GM12875 (cell line): ENCODE measurements around the gene PACS1.
A peak's percentile ranks its signal among the peaks of the same experiment; 100 is the strongest.

ENCODE experiments used
- H3K4me3 ChIP-seq: one replicate; pipeline ENCODE4 v1.5.1; 2011; ENCODE audit warnings: low read depth, low read length, control low read depth
- CTCF ChIP-seq: IDR thresholded peaks from 2 replicates; pipeline ENCODE4 v1.5.1; 2011; ENCODE audit warnings: low read depth, mild to moderate bottlenecking, control low read depth, inconsistent platforms, low read length, moderate library complexity, borderline replicate concordance; ENCODE audit not compliant: insufficient read depth

Gene PACS1

DNA sequence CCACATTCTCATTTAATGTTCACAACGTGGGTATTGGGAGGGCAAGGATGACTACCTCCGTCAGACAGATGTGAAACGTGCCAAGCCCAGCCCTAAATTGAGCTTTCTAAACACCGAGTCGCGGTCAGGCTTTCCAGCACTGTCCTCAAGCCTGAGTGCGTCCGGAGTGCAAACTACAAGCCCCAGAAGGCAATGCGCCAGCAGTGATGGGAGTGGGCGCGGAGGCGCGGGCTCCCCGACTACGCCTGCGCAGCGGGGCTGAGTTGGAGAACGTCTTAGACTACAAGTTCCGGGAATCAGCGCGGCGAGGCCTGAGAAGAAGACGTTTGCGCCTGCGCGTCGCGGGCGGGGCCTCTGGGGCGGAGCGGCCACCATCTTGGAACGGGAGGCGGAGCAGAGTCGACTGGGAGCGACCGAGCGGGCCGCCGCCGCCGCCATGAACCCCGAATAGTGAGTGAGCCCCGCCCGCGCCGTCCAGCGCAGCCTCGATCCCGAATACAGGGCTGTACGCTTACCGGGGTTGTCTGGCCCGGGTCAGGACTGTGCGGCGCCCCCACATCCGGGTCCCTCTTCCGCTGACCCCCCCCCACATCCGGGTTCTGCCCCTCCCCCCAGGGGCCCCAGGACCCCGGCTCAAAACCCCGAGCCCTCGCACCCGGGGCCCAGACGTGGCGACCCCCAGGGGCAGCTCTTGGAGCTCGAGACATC, 198.3 kb downstream of the PACS1 start, which contains the start of gene RAB1B:
Gene RAB1B, plus strand, starts transcription at position 396 of the 708 bp plus-strand sequence. Its CDS starts 41 bp downstream, at position 437.
- H3K4me3 ChIP-seq = peak within 1 kb of the TSS; percentile 97
- no peak for TF ChIP-seq CTCF

DNA sequence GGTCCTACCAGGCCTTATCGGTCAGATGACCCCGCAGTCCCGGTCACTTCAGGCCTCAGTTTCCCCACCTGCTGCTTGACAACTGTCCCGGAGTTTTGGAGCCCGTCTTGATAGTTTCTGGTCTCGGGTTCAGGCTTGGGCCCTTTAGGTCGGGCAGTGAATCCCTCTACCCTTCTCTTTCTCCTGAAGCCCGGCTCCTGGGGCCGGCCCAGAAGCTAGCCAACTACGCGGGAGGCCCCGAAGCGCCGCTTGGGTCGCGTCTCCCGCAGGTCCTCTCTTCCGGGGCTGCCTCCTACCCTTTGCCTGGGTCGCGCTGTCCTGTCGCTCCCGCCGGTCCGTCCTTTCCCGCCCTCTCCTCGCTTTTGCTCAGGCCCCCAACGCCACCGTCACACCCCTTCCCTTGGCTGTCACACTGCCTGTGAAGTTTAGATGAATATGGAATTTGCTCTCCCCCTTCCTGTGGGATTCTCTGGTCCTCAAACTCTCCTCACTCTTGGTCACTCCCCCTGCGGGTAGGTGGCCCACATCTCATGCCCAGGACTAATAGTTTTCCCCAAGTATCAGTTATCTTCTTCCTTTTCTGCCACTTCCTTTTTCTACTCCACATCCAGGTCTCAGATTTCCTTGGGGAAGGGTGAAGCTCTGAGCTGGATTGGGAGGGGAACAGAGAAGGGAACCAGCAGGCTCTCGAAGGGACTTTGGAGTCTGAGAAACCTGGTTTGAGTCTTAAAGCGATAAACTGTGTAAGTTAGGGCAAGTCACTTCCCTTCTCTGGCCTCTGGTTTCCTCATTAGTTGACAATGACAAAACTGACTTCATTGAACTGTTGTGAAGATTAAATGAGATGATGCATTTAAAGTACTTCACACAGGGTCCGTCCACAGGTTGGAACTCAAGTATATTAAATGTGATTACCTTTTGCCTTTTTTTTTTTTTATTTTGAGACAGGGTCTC, 199.2 kb downstream of the PACS1 start:
- no peak for TF ChIP-seq CTCF

DNA sequence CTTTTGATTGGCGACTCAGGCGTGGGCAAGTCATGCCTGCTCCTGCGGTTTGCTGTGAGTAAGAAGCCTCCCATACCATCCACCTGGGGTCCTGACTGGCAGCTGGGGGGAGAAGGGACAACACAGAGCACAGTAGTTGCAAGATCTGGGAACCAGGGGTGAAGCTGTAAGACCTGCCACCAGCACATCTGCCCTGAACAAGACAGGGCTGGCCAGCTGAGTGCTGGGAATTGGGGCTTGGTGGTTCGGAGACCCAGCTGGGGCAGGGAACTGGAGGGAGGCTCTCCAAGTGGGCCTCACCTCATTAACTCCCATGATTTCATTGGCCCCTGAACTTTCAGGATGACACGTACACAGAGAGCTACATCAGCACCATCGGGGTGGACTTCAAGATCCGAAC, 201.7 kb downstream of the PACS1 start:
- no peak overlapping the region for H3K4me3 ChIP-seq
- no peak for TF ChIP-seq CTCF

More for the DNA sequence above, 199.2 kb downstream of the PACS1 start:
- H3K4me3 ChIP-seq = peak overlapping the region; percentile 97

GRCh38 chr11:66272596-66272995, 202.5 kb downstream of the PACS1 start:
- TF ChIP-seq CTCF = no peak
- no peak overlapping the region for H3K4me3 ChIP-seq

GRCh38 chr11:66274219-66274618, 204.1 kb downstream of the PACS1 start:
- no peak for TF ChIP-seq CTCF
- no peak overlapping the region for H3K4me3 ChIP-seq

GRCh38 chr11:66275396-66275795, 205.3 kb downstream of the PACS1 start:
- no peak for TF ChIP-seq CTCF
- H3K4me3 ChIP-seq = no peak overlapping the region
